Activated naive CD4-positive, alpha-beta T cell (primary cell): ENCODE data around the gene RANBP17.
"Not testable (repeated sequence)": the region's sequence is repeated elsewhere in the genome, so short reads cannot be mapped to it uniquely, and the experiment has no call there.

Source experiments
- DNase-seq, 4 experiments: peaks; one replicate each; lab custom pipeline; 2025; lab: John Stamatoyannopoulos, UW

The RANBP17 gene

DNA sequence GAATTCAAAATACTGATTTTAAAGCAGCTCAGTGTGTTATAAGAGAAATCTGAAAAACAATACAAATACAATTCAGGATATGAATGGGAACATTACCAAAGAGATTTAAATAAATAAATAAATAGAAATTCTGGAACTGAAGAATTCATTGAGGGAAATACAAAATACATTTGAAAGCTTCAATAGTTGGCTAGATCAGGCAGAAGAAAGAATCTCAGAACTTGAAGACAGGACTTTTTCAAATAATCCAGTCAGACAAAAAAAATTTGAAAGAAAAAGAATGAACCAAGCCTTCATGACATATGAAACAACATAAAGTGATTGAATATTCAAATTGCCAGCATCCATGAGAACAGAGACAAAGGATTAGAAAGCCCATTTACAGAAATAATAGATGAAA, 387.6 kb downstream of the RANBP17 start:
- no peak for DNase-seq

DNA sequence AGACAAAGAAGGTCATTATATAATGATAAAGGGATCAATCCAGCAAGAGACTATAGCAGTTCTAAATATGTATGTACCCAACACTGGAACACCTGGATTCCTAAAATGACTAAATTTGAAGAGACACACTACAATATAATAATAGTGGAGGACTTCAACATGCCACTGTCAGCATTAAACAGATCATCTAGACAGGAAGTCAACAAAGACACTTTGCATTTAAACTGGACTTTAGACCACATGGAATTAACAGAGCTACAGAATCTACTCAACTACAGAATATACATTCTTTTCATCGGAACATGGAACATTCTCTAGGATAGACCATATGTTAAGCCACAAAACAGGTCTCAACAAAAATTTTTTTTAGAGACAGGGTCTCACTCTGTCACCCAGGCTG, 388.9 kb downstream of the RANBP17 start:
- no peak for DNase-seq

DNA sequence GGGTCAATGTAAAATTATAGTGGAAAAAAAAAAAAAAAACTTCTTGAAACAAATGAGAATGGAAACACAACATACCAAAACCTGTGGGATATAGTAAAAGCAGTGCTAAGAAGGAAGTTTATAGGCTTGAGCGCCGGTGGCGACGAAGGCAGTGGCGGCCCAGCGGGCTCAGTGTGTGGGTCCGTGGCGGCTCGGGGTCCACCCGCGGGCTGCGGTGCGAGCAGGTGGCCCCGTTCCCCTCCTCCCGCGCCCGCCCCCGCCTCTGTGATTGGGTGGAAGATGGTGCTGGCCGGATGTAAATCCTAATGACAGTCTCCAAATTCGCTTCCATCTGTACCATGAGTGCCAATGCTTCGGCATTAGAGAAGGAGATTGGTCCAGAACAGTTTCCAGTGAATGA, 389.7 kb downstream of the RANBP17 start:
- DNase-seq = no peak

DNA sequence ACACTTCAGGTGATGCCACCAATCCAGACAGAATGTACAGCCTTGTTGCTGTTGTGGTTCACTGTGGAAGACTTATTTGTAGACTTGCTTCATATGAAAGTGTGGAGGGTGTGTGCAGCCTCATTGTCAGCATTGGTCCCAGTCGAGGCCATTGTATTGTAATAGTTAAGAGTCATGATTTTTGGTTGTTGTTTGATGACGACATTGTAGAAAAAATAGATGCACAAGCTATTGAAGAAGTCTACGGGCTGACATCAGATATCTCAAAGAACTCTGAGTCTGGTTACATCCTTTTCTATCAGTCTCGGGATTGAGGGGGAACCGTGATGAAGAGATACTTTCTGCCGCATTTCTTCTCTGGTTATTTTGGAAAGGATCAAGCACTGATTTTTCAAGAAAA, 390.9 kb downstream of the RANBP17 start:
- DNase-seq = no peak

DNA sequence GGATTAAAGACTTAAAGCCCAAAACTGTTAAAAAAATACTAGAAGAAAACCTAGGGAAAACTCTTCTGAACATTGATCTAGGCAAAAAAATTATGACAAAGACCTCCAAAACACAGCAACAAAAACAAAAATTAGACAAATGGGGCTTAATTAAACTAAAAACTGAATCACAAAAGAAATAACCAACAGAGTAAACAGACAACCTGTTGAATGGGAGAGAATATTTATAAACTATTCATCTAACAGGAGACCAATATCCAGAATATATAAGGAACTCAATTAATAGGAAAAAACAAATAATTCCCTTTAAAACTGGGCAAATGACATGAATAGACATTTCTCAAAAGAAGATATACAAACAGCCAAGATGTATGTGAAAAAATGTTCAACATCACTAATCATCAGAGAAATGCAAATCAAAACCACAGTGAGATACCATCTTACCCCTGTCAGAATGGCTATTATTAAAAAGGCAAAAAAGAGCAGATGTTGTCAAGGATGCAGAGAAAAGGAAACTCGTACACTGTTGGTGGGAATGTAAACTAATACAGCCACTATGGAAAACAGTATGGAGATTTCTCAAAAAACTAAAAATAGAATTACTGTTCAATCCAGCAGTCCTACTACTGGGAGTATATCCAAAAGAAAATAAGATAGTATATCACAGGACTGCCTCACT, 397.1 kb downstream of the RANBP17 start:
- DNase-seq = no peak

DNA sequence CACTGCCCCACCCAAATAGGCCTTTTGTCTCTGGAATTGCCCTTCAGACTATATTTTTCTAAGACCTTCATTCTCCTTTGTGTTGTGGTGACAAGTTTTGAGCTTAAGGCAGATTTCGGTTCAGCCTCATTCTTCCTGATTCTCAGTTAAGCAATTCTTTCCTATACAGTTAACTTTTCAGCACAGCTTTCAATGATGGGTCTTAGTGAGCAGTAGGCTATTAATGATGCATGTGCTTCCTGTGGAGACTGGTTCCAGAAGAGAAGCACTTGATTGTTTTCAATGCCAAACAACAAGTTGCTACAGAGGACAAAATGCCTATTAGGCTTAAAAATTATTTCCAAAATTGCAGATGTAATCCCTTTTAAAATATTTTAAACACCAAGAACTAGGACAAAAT, 399.5 kb downstream of the RANBP17 start:
- DNase-seq = no peak

DNA sequence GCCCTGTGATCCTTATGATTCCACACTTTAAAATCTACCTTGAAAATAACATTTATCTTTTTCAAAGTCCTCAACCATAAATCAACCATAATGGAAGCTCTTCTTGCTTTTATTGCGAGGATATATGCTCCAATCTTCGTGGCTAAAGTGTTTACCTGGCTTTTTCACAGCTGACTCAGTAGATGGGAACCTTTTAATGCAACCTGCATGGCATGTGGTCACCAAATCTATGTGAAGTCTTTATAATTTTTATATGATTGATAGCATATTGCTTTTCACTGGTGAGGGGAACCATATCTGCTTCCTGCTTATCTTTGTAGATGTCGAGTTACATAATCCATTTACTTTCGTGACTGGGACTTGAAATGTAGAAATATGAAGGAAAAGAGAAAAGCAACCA, 400.1 kb downstream of the RANBP17 start:
- no peak for DNase-seq

DNA sequence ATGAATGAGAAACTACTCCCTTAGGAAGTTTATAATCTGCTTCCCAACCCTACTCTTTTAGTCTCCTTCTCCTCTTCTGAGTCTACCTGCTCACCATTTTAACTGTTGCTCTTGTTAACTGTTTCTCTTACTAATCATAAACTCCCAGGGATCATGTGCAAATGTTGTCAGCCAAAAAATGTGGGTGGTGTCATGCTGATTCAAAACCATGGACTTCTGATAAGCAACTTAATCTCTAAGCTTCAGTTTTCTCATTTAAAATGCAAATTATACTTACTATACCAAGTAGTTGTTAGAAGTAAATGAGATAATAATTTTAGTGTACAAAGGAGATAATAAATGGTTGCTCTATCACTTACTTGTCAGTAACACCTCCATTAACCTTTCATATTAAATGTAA, 401.4 kb downstream of the RANBP17 start:
- DNase-seq = no peak

DNA sequence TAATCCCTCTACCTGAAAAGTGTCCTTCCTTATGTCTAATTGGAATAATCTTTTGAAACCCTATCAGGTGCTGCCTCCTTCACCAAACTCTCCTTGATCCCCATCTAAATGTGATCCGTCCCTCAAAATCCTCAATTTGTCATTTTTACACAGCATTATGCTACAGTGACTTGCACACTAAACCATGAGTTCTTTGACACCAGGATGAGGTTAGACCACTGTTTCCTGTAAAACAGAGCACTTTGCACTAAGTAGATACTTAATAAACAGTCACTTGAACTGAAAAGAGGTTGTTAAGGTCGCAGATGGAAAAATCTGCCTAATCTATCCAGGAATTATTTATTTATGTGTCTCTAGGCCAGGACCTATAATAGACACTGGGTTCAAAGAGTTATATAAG, 403.0 kb downstream of the RANBP17 start:
- no peak for DNase-seq

DNA sequence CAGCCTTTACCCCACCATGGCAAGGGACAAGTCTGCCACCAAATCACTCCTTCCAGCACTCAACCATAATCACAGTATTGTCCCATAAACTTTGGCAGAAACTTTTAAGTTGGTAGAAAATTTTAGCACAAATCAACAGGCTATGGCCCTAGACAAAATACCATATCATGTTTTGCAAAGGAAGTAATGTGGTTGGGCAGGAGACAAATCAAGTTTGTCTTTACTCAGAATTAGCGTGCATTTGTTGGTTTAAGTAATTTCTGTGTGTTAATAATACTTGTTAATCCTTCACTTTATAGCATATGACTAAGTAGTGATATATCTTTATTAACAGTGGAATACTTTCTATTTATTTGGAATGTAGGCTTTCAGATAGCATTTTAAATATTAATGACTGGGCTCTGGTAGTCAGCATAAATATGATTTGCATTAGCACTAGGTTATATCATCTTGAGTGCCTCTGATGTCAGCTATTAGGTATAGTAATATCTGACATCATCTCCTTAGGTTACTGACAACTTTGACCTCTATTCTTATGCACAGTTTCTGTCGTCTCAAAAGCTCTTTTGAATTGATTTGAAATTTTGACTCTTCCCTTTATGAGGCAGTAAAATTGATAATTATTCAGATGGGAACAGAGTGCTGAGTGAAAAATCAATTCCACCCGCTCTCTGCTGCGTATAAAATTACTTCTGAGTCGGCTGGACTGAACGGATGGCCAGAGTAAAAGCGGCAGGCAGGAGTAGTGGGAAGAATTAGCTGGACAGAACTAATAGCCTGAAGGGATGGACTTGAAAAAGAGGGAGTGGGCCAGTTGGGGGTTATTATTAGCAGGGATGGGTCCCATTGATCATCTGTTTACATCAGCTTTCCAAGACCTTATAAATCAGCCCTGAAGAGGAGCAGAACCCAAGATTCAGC, 407.1 kb downstream of the RANBP17 start:
- no peak for DNase-seq

DNA sequence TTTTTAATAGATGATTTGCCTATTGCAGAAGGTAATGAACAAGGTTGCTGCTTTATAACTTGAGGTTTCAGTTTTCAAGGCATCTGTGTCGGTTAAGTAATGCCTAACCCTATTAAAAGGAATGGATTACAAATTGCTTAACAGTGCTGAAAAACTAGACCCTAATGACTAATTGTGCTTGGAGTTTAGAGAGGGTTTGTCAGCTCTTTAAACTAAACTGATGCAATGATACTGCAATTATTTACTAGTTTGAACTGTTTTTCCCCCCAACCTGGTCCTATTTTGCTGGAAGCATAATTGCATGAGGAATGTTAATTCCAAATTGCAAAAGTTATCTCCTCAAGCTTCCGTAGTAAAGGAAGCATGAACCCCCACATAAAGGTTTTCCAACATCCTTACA, 407.9 kb downstream of the RANBP17 start:
- DNase-seq = no peak

DNA sequence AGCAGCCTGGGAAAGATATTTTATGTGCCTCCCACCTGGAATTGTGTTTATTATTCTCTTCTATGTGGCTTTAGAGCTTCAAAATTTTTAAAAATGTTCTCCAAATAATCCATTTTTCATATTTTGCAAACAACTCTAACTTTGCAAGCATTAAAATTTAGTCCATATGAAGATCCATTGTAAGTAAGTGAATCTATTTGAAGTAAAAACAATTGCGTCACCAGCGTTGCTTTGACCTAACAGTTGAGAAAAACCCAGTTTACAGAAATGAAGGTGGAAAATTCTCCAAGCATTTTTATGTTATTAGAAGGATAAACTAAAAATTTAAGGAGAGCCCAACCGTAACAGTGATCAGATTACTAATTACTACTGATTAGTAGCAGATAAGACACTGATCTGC, 408.3 kb downstream of the RANBP17 start:
- no peak for DNase-seq

DNA sequence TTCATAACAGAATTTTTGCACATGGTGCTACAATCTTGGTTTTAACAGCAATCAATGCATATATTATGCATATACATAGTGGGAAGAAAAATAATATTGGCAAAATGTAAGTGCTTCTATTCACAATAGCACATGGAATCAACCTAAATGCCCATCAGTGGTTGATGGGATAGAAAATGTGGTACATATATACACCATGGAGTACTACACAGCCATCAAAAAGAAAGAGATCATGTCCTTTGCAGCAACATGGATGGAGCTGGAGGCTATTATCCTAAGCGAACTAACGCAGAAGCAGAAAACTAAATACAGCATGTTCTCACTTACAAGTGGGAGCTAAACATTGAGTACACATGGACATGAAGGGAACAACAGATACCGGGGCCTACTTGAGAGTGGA, 410.0 kb downstream of the RANBP17 start:
- DNase-seq = no peak

DNA sequence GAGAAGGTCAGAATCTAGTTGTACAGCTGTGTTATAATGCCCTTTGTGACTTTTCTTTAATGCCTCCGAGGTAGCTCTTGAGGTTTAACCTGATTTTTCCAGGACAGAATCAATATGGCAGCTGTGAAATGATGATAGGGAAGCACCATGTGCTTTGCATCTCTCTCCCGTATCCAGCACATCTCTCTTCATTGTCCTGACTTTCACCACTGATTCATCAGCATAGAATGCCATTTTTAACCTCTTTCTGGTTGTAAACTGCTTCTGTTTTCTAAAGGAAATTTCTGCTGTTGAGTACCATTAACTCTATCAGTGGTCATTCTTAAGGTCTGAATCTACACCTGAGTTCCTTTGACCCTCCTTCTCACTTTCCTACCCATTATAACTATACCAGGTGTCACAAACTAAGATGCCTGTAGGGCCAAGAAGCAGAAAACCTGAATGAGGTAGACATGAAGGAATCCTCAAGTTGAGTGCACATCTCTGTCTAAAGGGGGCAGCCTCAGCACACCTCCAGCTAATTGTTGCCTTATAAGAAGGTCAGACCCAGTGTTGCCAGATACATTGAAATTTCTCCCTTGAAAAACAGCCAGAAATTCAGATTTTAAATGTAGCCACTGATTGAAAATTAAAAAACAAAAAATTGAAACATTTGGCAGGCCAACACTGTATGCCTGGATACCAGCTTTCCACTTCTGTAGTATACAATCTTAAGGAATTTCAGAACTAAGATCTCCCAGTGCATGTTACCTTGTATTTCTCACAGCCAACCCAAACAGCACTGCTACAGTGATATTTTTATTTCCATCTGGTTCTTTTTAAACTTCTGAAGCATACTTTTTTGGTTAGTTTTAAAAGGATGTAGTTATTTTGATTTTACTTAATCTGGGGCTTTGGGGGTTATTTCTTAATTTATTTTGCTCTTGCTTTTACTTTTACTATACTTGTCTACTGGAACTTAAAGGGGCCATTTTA, 411.5 kb downstream of the RANBP17 start:
- no peak for DNase-seq

DNA sequence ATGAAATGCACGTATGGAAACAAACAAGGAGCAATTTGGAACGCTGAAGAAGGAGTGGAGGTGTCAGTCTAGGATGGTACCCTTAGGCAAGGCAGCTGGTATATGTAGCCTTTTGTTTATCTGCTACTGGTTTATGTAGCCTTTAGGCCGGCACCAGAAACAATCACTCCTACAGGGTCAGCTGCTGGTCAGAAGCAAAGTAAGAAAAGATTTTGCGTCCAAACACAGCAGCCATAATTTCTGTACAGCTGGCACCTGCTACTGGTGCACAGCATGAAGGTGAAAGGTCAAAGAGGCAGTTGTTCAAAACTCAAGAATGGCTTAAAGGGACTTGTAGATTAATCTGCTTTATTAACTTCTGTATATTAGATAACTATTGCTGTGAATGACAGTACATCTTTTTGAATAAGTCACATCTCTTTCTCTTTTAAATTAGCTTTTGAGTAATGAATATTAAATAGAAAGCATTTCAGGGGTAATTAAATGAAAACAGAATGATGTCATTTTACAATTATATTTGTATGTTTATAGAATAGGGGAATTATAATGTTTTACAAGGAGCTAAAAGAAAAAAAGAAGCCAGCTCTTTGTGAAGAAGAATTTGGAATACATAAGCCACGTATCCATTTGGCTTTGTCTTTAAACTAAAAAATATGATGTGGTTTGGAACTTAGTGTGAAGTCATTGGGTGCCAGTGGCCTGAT, 414.2 kb downstream of the RANBP17 start:
- DNase-seq = no peak

DNA sequence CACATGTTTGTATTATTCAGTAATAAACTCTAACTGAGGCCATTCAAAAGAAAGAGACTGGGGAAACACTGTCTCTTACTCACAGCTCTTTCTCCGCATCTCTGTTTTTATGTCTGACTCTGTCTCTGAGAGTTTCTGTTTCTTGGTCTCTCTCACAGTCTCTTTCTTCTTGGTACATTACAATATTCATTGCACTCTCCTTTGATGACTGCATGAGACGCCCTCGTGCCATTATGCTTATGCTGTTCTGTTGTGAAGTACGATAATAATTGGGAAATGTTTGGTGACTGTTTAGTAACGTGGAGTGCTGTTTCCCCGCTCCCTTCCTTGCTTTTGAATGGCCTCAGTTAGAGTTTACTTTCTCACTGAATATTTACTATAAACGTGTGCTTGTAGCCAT, 421.9 kb downstream of the RANBP17 start:
- no peak for DNase-seq

DNA sequence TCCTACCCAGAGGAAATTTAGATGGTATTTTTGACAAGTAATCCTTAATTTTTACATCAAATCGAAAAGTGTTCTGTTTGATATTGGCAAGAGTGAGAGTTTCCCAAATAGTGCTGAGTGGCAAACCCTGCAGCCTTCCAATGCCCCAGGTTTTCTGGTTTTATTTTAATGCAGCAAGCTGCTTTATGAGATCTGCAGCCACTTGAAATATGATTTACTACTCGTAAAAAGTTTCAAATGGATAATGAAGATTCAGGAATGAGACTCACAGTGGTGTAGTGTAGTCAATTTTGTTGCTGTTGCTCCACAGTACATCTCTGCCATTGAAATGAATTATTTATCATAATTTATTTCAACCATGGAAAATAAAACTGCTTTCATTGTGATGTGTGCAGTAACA, 423.6 kb downstream of the RANBP17 start:
- DNase-seq = no peak

DNA sequence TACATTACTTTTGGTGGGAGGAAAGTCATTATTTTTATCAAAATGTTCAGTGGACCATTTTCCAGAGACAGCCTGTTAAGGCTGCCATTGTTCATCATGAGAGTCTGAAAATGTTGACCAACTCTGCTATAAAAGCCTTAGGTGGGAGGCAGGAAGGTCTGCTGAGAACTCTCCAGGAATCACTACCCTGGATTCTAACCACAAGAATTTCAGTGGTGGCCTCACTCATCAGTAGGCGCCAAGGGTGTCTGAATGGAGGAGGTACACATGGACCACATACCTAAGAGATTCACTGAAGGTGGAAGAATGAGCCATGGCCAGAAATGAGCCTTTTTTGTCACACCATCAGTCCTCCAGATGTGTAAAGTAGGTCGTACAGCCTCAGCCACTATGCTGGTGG, 426.2 kb downstream of the RANBP17 start:
- DNase-seq = no peak

DNA sequence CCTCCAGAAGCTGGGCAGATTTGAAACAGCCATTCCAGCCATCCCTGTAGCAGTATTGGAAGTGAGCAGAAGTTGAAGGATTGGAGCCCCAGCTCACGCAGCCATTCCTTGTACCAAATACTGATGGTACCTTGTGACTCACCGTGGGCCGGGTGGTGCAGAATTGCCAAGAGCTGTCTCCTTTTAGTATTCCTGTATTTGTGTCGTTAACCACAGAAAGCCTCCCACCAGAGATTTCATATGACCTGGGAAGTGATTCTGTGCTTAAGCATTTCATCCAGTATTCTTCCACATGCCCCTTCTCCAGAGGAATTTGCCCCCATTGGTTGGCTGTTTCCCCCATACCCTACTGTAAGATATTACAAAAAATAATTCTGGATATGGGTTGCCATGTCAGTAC, 429.6 kb downstream of the RANBP17 start:
- DNase-seq = no peak

DNA sequence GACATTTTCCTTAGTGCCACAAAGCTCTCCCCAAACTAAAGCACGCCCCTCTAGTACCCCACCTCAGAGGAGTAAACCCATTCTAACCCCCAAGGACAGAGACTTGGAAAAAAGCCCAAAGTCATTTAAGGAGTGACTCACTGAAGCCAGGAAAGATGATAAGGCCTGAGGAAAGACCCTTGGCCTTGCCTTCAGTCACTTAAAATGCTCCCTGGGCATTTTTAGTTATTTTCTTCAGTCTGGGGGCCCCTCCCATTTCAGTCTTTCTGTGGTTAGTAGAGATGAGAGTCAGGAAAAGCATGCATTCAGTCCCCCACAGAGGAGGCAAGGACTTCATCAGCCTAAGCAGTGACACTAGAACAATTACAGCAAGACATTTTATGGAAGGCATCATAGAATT, 433.5 kb downstream of the RANBP17 start:
- no peak for DNase-seq

DNA sequence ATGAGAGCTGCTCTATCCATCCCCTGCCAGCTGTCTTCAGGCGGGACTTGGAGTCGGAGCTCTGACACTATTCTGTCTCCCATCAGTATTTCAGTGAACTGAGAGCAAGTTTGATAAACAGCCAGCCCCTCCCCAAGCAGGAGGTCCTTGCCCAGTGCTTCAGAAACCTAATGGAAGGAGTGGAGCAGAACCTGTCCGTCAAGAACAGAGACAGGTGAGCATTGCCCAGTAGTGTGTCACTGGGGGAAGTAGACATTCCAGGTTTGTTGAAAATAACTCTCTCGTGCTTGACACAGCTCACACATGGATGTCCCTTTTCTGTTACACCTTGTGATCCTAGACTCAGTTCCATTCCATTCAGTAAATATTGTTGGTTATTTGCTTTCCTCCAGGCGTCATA, 434.0 kb downstream of the RANBP17 start:
- no peak for DNase-seq

DNA sequence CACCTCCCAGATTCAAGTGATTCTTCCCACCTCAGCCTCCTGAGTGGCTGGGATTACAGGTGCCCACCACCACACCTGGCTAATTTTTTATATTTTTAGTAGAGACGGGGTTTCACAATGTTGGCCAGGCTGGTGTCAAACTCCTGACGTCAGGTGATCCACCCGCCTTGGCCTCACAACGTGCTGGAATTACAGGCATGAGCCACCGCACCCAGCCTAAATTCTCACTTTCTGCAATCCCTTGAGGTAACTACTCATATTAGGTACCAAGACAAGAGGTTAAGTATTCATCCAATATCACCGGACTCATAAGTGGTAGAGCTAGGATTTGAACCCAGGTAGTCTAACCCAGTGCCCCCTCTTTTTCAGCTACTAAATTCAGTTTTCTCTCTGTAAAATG, 436.1 kb downstream of the RANBP17 start:
- not testable (repeated sequence) for DNase-seq
